ENCODE measurements around the gene TALDO1.

GRCh38 chr11:793556-793955, 46.3 kb downstream of the TALDO1 start:
- TF ChIP-seq CTCF (IDR thresholded peaks at IDR 0.05) = no peak
- TF ChIP-seq EZH2 (IDR thresholded peaks at IDR 0.05) = no peak
- no peak for TF ChIP-seq EZH2phosphoT487 (IDR thresholded peaks at IDR 0.05)
